Transverse colon (tissue), 4 donors: ENCODE results near the gene EPGN.

ENCODE experiments used
- POLR2A ChIP-seq: fragments of 450-650 bp; IDR thresholded peaks from one replicate; pipeline ENCODE4 v1.6.1; 2016; ENCODE audit warnings: antibody characterized with exemption, mild to moderate bottlenecking, moderate library complexity
- POLR2AphosphoS5 ChIP-seq, 3 donors: sonication (generic); formaldehyde crosslinking; IDR thresholded peaks; one replicate each; pipeline ENCODE4 v1.6.1; 2016; ENCODE audit warnings: antibody characterized with exemption in 3 of 3
- TF ChIP-seq, protein P1 (sequence below), 5 experiments: fragments of 200-600 bp in 3 of 5; fragments of 450-650 bp in 2 of 5; sonication (generic) in 3 of 5; IDR thresholded peaks; 1 replicate in 2 of 5; 2 replicates in 3 of 5; pipeline ENCODE4 v1.5.1; 2016 to 2017; ENCODE audit warnings: antibody characterized with exemption in 5 of 5, inconsistent platforms in 3 of 5, mild to moderate bottlenecking in 2 of 5, moderate library complexity in 1 of 5

DNA sequence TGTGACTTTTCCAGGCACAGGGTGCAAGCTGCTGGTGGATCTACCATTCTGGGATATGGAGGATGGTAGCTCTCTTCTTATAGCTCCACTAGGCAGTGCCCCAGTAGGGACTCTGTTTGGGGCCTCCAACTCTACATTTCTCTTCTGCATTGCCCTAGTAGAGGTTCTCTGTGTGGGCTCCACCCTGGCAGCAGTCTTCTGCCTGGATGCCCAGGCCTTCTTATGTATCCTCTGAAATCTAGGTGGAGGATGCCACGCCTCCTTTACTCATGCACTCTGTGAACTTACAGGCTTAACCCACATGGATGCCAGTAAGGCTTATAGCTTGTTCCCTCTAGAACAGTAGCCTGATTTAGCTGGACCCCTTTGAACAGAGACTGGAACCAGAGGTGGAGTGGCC, 35.8 kb downstream of the EPGN start:
- TF ChIP-seq POLR2A (no peak), POLR2AphosphoS5 (IDR thresholded peaks at IDR 0.05) (no peak)
- TF ChIP-seq, protein P1, sequence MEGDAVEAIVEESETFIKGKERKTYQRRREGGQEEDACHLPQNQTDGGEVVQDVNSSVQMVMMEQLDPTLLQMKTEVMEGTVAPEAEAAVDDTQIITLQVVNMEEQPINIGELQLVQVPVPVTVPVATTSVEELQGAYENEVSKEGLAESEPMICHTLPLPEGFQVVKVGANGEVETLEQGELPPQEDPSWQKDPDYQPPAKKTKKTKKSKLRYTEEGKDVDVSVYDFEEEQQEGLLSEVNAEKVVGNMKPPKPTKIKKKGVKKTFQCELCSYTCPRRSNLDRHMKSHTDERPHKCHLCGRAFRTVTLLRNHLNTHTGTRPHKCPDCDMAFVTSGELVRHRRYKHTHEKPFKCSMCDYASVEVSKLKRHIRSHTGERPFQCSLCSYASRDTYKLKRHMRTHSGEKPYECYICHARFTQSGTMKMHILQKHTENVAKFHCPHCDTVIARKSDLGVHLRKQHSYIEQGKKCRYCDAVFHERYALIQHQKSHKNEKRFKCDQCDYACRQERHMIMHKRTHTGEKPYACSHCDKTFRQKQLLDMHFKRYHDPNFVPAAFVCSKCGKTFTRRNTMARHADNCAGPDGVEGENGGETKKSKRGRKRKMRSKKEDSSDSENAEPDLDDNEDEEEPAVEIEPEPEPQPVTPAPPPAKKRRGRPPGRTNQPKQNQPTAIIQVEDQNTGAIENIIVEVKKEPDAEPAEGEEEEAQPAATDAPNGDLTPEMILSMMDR (IDR thresholded peaks at IDR 0.05): no peak
